ENCODE data around the gene TYSND1.
"Not testable (repeated sequence)": the region's sequence is repeated elsewhere in the genome, so short reads cannot be mapped to it uniquely, and the experiment has no call there.

Gene TYSND1

DNA sequence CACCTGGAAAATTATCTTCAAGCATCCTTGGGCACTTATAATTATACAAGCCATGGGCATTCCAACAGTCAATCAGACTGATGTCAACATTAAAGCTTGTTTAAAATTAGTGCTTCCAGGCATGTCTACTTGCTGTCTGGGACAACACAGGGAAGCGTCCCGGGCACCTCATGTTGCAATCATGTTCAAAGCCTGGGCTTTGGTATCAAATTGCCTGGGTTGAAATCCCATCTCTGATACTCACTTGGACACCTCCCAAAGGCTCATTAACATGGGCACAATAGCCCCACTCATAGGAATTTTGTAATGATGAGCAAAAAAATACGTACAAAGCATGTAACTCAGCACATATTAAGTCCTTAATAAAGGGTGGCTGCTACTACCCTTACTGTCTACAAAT, 28.3 kb downstream of the TYSND1 start:
- H3K4me1 Mint-ChIP-seq (ENCODE audit: low read depth): peaks cover 9% of the 10 kb centered on the region
- H3K27me3 Mint-ChIP-seq: no peaks in the 10 kb centered on the region
- H3K4me3 Mint-ChIP-seq: no peak overlapping the region
- H3K9me3 Mint-ChIP-seq: no peaks in the 10 kb centered on the region
- no peak for DNase-seq
- H3K36me3 Mint-ChIP-seq (ENCODE audit: low read depth): peaks cover 54% of the 10 kb centered on the region
- H3K27ac Mint-ChIP-seq: no peak overlapping the region

DNA sequence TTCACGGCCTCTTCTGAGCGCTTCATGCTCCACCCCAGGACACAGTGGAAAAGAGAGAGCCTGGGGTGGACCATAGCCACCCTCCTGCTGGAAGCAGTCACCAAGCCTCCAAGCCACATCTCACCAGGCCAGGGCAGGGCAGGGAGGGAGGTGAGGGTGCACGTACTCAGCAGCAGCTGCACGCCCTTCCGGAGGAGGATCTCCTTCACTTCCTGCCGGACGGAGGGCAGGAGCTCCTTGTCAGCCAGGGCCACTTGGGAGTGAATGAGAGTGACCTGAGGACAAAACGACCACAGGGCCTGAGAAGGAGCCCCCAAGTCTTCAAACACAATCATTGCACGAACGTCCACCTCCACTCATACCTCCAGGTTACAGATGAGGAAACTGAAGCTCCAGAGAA, 28.9 kb downstream of the TYSND1 start:
- H3K27me3 Mint-ChIP-seq: no peaks in the 10 kb centered on the region
- H3K4me1 Mint-ChIP-seq (ENCODE audit: low read depth): peaks cover 9% of the 10 kb centered on the region
- H3K4me3 Mint-ChIP-seq: no peak overlapping the region
- H3K36me3 Mint-ChIP-seq (ENCODE audit: low read depth): peaks cover 59% of the 10 kb centered on the region
- no peak overlapping the region for H3K27ac Mint-ChIP-seq
- DNase-seq: no peak
- H3K9me3 Mint-ChIP-seq: no peaks in the 10 kb centered on the region

DNA sequence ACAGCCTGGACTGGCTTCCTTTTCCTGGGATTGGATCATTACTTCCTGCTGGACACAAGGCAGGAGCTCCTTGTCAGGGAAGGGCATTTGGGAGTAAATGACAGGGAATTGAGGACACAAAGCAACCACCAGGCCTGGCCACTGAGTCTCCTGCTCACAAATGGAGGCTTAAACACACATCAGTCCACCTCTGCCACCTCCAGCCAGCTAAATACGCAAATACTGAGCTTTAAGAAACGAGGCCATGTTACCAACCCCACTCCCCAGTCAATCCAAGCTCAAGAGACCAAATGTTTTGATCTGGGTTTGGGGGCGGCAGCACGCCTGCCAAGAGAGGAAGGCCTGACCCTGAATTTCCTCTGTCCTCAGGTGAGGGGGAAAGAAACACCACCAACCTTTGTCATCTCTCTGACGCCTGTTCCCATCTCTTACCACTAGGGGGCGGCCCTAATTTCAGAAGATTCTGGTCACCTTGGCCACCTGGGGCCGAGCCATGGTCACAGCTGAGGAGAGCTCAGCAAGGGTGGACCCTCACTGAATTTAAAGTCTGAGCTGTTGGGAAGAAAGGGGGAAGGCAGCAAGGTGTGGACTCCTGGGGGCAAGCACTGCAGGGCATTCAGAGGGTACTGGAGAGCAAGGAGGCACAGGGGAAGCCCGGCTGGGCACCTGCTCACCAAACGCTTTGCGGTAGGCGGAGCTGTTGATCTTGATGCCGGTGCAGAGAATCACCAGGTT, 30.4 kb downstream of the TYSND1 start:
- no peaks in the 10 kb centered on the region for H3K9me3 Mint-ChIP-seq
- DNase-seq: peak; percentile 71

DNA sequence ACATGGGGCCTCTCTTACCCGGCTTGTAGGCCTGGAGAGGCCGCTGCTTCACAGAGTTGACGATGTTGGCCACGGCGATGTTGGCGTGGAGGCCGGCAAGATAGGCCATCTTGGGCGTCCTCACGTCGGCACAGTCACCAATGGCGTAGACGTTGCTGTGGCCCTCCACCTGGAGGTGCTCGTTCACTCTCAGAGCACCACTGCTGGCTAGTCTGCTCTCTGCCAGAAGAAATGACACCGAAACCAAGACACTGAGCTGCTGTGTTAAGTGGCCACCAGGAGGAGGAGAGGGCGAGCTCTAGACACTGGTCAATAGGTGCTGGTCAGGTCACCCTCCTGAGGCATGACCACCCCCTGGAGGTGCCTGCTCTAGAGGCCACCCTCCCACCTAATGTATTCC, 31.6 kb downstream of the TYSND1 start:
- H3K4me1 Mint-ChIP-seq (ENCODE audit: low read depth): peaks cover 9% of the 10 kb centered on the region
- peaks cover 62% of the 10 kb centered on the region for H3K36me3 Mint-ChIP-seq (ENCODE audit: low read depth)
- H3K4me3 Mint-ChIP-seq: no peak overlapping the region
- H3K9me3 Mint-ChIP-seq: no peaks in the 10 kb centered on the region
- no peaks in the 10 kb centered on the region for H3K27me3 Mint-ChIP-seq
- DNase-seq: no peak
- no peak overlapping the region for H3K27ac Mint-ChIP-seq

More for the DNA sequence above, 30.4 kb downstream of the TYSND1 start:
- Mint-ChIP-seq H3K27ac (no peak overlapping the region), H3K36me3 (ENCODE audit: low read depth) (peaks cover 65% of the 10 kb centered on the region), H3K4me1 (ENCODE audit: low read depth) (peaks cover 9% of the 10 kb centered on the region), H3K4me3 (no peak overlapping the region), H3K27me3 (no peaks in the 10 kb centered on the region)

DNA sequence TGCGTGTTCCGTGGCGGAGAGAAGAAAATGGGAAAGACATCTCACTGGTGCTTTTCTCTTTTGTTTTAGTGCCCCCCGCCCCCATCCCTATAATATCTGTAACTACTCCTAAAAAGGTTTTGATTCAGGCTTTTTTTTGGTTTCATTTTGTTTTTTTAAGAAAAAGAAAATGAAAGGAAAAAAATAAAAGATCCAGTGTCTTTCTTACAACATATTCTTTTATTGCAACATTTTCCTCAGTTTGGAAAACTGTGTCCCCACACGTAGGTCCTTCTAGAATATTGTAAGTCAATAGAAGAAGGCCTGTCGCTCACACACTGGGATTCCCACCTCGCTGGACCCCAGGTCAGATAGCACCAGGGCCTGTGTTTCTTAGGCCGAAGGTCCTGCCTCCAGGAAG, 34.4 kb downstream of the TYSND1 start:
- Mint-ChIP-seq H3K27ac (peak overlapping the region; percentile 59), H3K4me3 (no peak overlapping the region), H3K4me1 (ENCODE audit: low read depth) (peaks cover 14% of the 10 kb centered on the region), H3K36me3 (ENCODE audit: low read depth) (peaks cover 64% of the 10 kb centered on the region), H3K9me3 (no peaks in the 10 kb centered on the region), H3K27me3 (no peaks in the 10 kb centered on the region)
- no peak for DNase-seq

DNA sequence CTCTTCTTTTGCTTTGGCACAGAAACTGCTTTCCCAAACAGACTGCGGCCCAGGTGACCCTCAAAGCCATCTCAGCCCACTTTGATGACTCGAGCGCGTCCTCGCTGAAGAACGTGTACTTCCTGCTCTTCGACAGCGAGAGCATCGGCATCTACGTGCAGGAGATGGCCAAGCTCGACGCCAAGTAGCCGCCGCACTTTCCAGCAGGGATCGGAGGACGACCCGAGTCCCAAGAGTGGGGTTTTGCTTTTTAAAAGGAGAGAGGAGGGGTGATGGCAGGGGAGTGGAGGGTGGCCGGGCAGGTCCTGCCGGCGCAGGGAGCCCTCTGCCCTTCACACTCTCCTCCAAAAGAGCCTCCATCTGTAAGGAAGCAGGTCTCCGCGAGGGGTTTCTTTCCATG, 35.0 kb downstream of the TYSND1 start:
- Mint-ChIP-seq H3K27me3 (no peaks in the 10 kb centered on the region), H3K27ac (peak overlapping the region; percentile 37), H3K4me1 (ENCODE audit: low read depth) (peaks cover 12% of the 10 kb centered on the region), H3K36me3 (ENCODE audit: low read depth) (peaks cover 64% of the 10 kb centered on the region), H3K9me3 (no peaks in the 10 kb centered on the region), H3K4me3 (no peak overlapping the region)
- no peak for DNase-seq

DNA sequence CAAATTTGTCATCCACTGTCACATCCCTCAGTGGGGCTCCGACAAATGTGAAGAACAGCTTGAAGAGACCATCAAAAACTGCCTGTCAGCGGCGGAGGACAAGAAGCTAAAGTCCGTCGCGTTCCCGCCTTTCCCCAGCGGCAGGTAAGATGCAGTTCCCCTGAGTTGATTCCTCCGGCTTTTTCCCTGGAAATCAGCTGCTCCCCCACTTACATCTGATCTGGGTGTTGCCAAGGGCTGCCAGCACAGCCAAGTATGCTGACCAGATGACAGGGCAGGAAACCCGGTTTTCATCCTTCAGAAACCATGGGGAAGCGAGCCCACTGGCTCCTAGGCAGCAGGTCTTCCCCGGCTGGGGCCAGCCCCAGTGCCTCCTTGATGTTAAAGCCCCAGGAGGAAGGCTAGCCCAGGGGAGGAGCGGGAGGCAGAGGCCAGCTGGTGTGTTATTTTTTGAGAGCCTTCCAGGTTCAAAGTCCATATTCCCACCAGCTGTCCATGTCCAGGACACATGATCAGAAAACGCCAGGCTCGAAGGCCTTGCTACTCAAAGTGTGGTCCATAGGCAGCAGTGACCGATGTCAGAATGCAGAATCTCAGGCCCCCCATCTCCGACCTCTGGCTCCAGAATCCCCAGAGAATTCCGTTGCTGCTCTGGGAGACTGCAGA, 37.3 kb downstream of the TYSND1 start:
- no peak for DNase-seq
- H3K9me3 Mint-ChIP-seq: no peaks in the 10 kb centered on the region
- H3K27ac Mint-ChIP-seq: no peak overlapping the region
- peaks cover 50% of the 10 kb centered on the region for H3K36me3 Mint-ChIP-seq (ENCODE audit: low read depth)
- H3K4me1 Mint-ChIP-seq (ENCODE audit: low read depth): peaks cover 6% of the 10 kb centered on the region
- H3K4me3 Mint-ChIP-seq: no peak overlapping the region
- no peaks in the 10 kb centered on the region for H3K27me3 Mint-ChIP-seq

DNA sequence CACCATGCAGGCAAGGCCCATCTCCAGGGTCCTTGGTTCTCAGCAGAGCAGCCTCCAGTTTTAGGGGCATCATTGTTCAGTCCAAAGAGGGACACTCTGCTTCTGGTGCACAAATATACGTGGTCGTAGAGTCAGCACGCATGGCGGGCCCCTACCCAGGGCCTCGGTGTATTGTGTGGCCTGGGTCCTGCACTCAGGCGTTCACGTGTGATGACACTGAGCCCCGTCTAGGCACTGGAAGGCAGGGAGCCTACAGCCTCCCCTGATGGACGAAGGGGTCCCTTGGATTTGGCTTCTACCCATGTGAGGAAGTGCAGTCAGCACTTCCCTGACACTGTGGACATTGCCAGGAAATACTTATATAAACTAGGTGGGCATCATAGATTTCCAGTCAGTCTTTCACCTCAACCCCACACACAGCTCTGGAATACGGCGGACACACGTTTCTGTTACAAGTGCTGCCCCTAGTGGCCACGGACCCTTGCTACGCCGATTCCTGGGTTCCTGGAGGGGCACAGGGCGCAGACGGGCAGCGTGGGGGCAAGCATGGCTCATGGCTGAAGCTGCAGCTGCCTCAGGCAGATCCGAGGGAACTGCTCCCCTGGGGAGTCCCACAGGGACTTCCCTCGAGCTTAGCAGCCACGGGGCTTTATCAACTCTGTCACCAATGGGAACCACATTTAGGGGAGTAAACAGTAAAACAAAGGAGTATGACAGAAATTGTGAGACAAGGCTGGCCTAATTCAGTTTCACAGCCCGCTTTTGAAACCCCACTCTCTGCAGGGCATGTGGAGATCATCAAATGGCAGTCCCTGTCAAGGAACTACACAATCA, 39.3 kb downstream of the TYSND1 start:
- peak overlapping the region; percentile 76 for H3K27ac Mint-ChIP-seq
- no peak overlapping the region for H3K4me3 Mint-ChIP-seq
- H3K4me1 Mint-ChIP-seq (ENCODE audit: low read depth): peaks cover 6% of the 10 kb centered on the region
- H3K27me3 Mint-ChIP-seq: no peaks in the 10 kb centered on the region
- DNase-seq: no peak
- H3K9me3 Mint-ChIP-seq: no peaks in the 10 kb centered on the region
- peaks cover 40% of the 10 kb centered on the region for H3K36me3 Mint-ChIP-seq (ENCODE audit: low read depth)

DNA sequence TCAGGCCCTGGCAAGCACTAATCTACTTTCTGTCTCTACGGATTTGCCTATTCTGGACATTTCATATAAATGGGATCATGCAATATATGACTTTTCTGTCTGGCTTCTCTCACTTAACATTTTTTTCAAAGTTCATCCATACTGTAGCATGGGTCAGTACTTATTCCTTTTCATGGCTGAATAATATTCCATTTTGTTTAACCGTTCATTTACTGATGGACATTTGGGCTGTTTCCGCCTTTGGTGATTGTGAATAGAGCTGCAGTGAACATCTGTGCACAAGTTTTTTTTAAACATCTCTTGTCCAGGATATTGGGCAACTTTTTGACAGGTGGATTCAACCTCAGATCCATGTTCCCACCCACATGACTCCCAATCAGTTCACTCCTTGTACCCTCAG, 44.8 kb downstream of the TYSND1 start:
- Mint-ChIP-seq H3K4me1 (ENCODE audit: low read depth) (peaks cover 3% of the 10 kb centered on the region), H3K27ac (no peak overlapping the region), H3K36me3 (ENCODE audit: low read depth) (peaks cover 36% of the 10 kb centered on the region), H3K4me3 (no peak overlapping the region), H3K9me3 (no peaks in the 10 kb centered on the region), H3K27me3 (no peaks in the 10 kb centered on the region)
- no peak for DNase-seq

DNA sequence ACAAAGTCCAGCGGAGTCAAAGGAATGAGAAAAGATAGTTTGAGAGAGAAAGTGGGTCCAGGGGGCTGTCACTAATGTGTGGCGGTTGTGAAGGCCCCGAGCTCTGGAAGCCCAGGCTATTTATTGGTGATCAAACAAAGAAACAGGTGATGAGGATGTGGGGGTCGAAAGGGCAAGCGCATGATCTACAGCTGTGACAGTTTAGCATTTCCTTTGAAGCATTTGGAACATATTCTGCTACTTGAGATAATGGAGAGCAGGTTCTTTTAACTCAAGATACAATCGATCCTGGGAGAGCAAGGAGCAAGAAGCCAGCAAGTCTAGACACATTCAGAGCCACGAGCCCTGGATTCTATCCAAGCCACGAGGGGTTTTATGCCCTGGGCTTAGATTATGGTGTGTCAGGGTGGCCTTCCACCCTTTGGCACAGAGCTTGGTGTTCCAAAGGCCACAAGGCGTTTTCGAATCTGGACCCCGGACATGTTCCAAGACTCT, 45.4 kb downstream of the TYSND1 start:
- not testable (repeated sequence) for DNase-seq; H3K27me3 Mint-ChIP-seq; H3K27ac Mint-ChIP-seq; H3K4me1 Mint-ChIP-seq (ENCODE audit: low read depth); H3K4me3 Mint-ChIP-seq; H3K9me3 Mint-ChIP-seq
- peaks cover 37% of the 10 kb centered on the region for H3K36me3 Mint-ChIP-seq (ENCODE audit: low read depth)

DNA sequence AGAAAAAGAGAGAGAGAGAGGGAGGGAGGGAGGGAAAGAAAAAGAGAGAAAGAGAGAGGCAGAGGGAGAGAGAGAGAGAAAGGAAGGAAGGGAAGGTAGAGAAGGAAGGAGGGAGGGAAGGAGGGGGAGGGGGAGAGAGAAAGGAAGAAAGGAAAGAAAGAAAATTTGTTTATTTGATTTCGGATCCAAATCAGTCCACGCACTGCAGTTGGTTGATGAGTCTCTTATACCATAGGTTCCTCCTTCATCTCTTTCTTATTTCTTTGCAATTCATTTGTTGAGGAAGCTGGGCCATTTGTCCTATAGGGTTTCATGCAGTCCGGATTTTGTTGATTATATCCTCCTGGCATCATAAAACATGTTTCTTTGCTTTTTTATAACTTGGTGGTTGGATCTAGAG, 48.2 kb downstream of the TYSND1 start:
- DNase-seq: no peak
- Mint-ChIP-seq H3K27me3 (no peaks in the 10 kb centered on the region), H3K36me3 (ENCODE audit: low read depth) (peaks cover 41% of the 10 kb centered on the region), H3K9me3 (no peaks in the 10 kb centered on the region), H3K27ac (no peak overlapping the region), H3K4me1 (ENCODE audit: low read depth) (peaks cover 25% of the 10 kb centered on the region), H3K4me3 (no peak overlapping the region)

DNA sequence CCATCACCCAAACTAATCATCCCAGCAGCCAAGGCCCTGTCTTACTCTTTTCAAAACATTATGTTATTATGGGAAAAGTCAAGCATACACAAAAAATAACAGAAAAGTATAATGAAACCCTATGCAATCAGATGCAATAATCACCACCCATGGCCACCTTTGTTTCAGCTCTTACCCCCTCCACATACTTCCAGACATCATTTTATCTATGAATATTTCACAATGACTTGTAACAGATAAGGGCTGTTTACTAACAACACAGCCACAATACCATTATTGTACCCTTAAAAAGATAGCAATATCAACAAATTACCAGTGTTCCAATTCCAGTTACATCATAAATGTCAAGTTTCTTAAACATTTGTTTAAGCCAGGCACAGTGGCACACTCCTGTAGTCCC, 49.0 kb downstream of the TYSND1 start:
- DNase-seq: no peak
- Mint-ChIP-seq H3K9me3 (no peaks in the 10 kb centered on the region), H3K27ac (no peak overlapping the region), H3K27me3 (no peaks in the 10 kb centered on the region), H3K4me1 (ENCODE audit: low read depth) (peaks cover 33% of the 10 kb centered on the region), H3K36me3 (ENCODE audit: low read depth) (peaks cover 36% of the 10 kb centered on the region), H3K4me3 (no peak overlapping the region)

DNA sequence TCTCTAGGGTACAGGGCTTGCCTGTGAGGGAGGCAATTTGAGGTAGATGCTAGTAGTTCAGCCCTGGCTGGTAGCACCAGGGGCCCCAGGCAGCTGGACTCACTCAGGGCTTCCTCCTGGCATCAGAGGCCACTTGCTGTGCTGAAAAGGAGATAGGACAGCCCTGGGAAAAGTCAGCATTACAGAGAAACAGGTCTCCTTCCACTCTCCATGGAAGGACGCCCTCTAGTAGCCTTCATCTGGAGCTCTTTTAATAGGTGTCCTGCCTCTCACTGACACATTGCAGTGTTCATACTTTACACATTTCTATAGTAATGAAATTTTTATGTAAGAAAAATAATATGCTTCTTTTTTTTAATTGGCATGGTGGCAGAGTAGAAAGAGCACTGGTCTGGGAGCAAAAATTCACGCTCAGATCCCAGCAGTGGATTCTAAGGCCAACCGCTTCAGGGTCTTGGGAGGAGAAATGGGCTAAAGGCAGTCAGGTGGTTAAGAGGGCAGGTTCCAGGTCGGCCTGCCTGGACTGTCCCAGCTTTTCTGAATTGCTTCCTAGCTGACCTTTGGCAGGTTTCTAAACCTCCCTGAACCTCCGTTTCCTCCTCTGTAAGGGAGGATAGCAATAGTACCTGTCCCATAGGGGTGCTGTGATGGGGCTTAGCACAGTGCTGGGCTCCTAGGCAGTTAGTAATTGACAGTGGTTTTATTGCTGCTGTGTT, 49.6 kb downstream of the TYSND1 start:
- H3K4me1 Mint-ChIP-seq (ENCODE audit: low read depth): peaks cover 39% of the 10 kb centered on the region
- H3K27ac Mint-ChIP-seq: no peak overlapping the region
- H3K9me3 Mint-ChIP-seq: no peaks in the 10 kb centered on the region
- no peak for DNase-seq
- H3K27me3 Mint-ChIP-seq: no peaks in the 10 kb centered on the region
- H3K36me3 Mint-ChIP-seq (ENCODE audit: low read depth): peaks cover 33% of the 10 kb centered on the region
- H3K4me3 Mint-ChIP-seq: no peak overlapping the region

DNA sequence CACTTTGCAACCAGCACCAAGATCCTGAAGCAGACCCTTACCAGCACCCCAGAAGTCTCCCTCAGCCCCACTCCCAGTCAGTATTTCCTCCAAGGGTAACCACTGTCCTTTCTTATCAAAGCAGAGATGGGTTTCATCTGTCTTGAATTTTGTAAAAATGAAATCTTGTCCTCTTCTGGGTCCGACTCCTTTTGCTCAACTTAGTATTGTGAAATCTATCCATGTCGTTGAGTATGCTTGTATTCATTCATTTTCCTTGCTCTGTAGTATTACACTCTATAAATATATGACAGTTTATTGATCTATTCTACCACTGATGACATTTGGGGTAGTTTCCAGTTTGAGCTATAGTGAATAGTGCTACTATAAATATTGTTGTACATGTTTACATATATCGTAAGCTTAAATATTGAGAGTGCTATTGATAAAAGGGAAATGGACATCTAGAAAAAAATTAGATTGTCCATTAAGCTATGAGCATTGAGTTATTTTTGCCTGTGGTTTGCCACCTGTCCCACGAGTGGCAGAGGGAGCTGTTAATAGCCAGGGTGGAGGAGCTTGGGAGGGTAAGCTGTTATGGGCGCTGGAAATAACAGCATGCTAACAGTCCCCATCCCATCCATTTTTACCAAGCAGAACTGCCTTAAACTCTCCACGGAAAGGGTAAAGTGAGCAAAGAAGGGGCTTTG, 50.3 kb downstream of the TYSND1 start:
- Mint-ChIP-seq H3K4me1 (ENCODE audit: low read depth) (peaks cover 42% of the 10 kb centered on the region), H3K27me3 (no peaks in the 10 kb centered on the region), H3K4me3 (no peak overlapping the region), H3K27ac (no peak overlapping the region), H3K36me3 (ENCODE audit: low read depth) (peaks cover 26% of the 10 kb centered on the region), H3K9me3 (no peaks in the 10 kb centered on the region)
- no peak for DNase-seq

All from activated T-cell treated with anti-CD3 and anti-CD28 coated beads, Interleukin-2, amount 50 U/mL, for 24 hours (primary cell).